IPS-NIHi7 (cell line): ENCODE data around the gene MYRF.

Experiments used
- DNase-seq: peaks from one replicate; pipeline ENCODE4 v3.0.0; 2012; ENCODE audit warnings: mixed read lengths; ENCODE audit errors: extremely low spot score

Gene MYRF

GRCh38 chr11:61776561-61777075, 24.2 kb downstream of the MYRF start:
- peak; percentile 91 for DNase-seq

- peak; percentile 85 for DNase-seq
These were observed 25.0 kb downstream of the MYRF start for GRCh38 chr11:61777234-61778090.

- no peak for DNase-seq
These were observed 26.0 kb downstream of the MYRF start for GRCh38 chr11:61778357-61778886.

- DNase-seq: no peak
These were observed 26.6 kb downstream of the MYRF start for GRCh38 chr11:61778920-61779650.

- no peak for DNase-seq
These were observed 27.5 kb downstream of the MYRF start for GRCh38 chr11:61779666-61780525.

- DNase-seq: no peak
These were observed 28.2 kb downstream of the MYRF start for GRCh38 chr11:61780581-61781162.

- DNase-seq: no peak
These were observed 29.1 kb downstream of the MYRF start for GRCh38 chr11:61781585-61781984.

- no peak for DNase-seq
These were observed 29.9 kb downstream of the MYRF start for GRCh38 chr11:61782299-61782698.

GRCh38 chr11:61782841-61783240, 30.4 kb downstream of the MYRF start:
- DNase-seq: no peak

GRCh38 chr11:61783717-61784505, 31.5 kb downstream of the MYRF start:
- no peak for DNase-seq

GRCh38 chr11:61784506-61784805, 32.0 kb downstream of the MYRF start:
- DNase-seq: no peak

- no peak for DNase-seq
These were observed 33.5 kb downstream of the MYRF start for GRCh38 chr11:61785837-61786402.

GRCh38 chr11:61787928-61788491, 35.6 kb downstream of the MYRF start:
- peak; percentile 79 for DNase-seq

GRCh38 chr11:61791737-61792309, 39.4 kb downstream of the MYRF start:
- peak; percentile 55 for DNase-seq

GRCh38 chr11:61792310-61793082, 40.1 kb downstream of the MYRF start, which contains the start of the genes FEN1 and TMEM258:
Gene FEN1 (plus strand): TSS chr11:61792911. CDS start chr11:61795362, 2,451 bp downstream.
Gene TMEM258 (minus strand): TSS chr11:61792599. CDS start chr11:61792558, 41 bp downstream.
- DNase-seq: peak; percentile 91

GRCh38 chr11:61793083-61793828, 40.8 kb downstream of the MYRF start:
- no peak for DNase-seq

GRCh38 chr11:61793829-61794204, 41.4 kb downstream of the MYRF start:
- DNase-seq: no peak

- no peak for DNase-seq
These were observed 42.1 kb downstream of the MYRF start for GRCh38 chr11:61794579-61794978.
